GM18951 (cell line): ENCODE measurements around the gene OSBPL10.
"Not testable (repeated sequence)": the region's sequence is repeated elsewhere in the genome, so short reads cannot be mapped to it uniquely, and the experiment has no call there.

ENCODE experiments used
- POLR2A ChIP-seq: IDR thresholded peaks from 4 replicates; pipeline ENCODE4 v1.6.1; 2011; ENCODE audit warnings: mild to moderate bottlenecking; ENCODE audit not compliant: insufficient read length, insufficient read depth; ENCODE audit errors: extremely low read depth
- in situ Hi-C: fragments of 300-500 bp; cut with MboI; formaldehyde crosslinking; loops from one replicate; pipeline ENCODE4 v1.12.0; 2022; ENCODE audit warnings: low sequenced_read_pairs, mixed read lengths, inconsistent platforms; ENCODE audit not compliant: unreplicated experiment

The OSBPL10 gene

DNA sequence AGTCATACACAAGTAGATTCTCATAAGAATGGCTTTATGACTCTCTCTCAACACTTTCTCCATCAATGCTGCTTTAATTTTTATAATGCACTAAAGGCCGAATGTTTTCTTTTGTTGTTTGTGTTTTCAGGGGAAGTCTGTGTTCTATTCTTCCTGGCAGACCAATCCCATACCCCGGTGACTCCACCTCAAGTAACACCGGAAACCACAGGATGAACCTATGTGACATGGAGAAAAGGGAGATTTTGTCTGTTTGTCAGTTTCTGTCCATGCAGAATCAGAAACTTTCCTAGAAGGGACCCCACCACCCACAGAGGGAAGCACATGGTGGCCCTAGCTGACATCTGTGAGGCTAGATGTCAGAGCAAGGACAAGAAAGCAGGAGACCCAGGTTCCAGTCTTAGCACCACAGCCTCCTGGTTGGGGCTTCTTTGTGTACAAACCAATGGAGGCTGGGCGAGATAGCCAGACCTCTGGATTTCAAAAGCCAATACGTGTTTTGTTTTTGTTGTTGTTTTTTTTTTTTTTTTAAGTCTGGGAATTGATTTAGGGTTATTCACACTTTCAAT, 109.0 kb downstream of the OSBPL10 start:
- in situ Hi-C loops: no loop called here
- no peak for TF ChIP-seq POLR2A

- in situ Hi-C loops: not testable (repeated sequence)
Measured at GRCh38 chr3:31870111-31870510, 111.0 kb downstream of the OSBPL10 start.

DNA sequence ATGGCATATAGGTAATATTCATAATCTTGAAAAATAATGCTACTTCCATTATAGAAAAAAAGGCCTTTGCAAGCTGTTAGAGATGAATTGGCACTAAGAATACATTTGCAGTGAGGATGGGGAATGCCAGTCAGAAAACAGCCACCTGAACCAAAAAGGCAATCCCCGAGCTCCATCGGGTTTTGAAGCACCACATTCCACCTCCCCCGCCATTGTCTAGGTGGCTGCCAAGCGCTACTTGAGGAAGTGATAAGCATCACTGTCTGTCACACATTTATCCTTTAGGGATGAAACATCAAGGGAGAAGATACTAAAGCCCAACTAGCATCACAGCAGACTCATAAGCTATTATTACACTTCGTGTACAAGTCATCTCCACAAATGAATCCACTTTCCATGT, 112.8 kb downstream of the OSBPL10 start:
- in situ Hi-C loops: no loop called here
- TF ChIP-seq POLR2A: no peak

DNA sequence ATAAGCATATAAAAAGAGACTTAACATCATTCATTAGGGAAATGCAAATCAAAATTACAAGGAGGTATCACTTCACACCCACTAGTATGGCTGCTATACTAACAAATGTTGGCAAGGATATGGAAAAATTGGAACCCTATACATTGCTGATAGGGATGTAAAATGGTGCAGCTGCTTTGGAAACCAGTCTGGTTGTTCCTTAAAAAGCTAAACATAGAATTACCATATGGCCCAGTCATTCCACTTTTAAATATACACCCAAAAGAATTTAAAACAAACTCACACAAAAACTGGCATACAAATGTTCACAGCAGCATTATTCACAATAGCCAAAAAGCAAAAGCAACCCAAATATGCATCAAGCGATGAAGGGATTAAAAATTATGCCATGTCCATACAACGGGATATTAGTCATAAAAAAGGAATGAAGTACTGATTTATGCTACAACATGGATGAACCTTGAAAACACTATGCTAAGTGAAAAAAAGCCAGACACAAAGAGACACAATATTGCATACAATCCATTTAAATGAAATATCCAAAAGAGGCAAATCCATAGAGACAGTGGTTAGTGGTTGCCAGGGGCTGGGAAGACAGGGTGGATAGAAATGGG, 118.3 kb downstream of the OSBPL10 start:
- no peak for TF ChIP-seq POLR2A
- in situ Hi-C loops: no loop called here

DNA sequence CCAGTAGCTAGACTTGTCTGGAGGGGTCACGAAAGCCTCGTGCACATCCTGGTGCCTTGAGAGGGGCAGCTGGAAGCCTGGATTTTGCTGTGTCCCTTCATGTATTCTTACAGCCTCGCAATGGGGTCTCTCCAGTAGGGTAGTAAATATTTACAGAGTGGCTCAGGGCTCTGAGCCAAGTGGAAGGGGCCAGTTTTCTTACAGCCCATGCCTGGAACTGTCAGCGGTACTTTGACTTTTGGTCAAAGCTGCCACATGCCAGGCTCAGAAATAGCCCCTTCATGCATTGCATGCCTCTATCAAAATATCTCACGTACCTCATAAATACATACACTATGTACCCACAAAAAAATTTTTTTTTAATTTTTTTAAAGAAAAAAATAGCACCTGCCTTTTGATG, 119.2 kb downstream of the OSBPL10 start:
- no peak for TF ChIP-seq POLR2A
- in situ Hi-C loops: no loop called here

- in situ Hi-C loops: not testable (repeated sequence)
Measured at GRCh38 chr3:31860642-31861041, 120.4 kb downstream of the OSBPL10 start.

- no peak for TF ChIP-seq POLR2A
- in situ Hi-C loops: no loop called here
Measured at GRCh38 chr3:31859245-31859644, 121.8 kb downstream of the OSBPL10 start.

DNA sequence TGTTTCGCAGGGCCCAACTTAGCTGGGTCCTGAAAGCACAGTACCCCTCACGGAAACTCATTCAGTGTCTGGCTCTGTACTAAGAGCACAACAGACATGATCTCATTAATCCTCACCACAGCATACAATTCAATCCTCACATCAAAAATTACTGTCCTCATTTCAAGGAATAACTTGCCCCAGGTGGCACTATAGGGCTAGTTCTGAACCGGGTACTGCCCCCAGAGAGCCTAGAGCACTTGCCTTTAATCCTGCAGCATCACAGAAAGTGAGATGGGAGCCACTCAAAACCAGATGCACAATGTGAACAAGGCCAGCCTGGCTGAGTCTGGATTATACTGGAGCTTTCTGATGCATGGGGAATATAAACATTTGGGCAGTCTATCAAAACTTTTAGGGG, 122.6 kb downstream of the OSBPL10 start:
- in situ Hi-C loops: no loop called here
- no peak for TF ChIP-seq POLR2A

- in situ Hi-C loops: no loop called here
- no peak for TF ChIP-seq POLR2A
Measured at GRCh38 chr3:31853580-31853979, 127.5 kb downstream of the OSBPL10 start.

DNA sequence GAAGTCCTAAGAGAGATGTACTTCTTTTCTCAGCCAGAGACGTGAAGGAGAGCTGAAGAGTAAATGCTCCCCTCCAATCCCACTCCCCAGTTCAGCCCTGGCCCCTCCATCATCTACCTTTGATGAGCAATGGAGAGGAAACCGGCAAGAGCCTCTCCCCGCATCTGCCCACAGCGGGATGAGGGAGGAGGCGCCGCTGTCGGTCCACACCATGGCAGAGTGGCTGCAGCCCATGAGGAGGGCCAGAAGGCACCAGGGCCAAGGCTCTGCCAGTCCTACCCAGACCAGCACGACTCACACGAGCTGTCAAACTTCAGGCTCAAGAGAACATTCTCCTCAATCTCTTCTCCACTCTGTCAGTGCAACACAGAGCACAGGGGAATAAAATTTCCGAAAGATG, 129.8 kb downstream of the OSBPL10 start:
- in situ Hi-C loops: no loop called here
- no peak for TF ChIP-seq POLR2A

DNA sequence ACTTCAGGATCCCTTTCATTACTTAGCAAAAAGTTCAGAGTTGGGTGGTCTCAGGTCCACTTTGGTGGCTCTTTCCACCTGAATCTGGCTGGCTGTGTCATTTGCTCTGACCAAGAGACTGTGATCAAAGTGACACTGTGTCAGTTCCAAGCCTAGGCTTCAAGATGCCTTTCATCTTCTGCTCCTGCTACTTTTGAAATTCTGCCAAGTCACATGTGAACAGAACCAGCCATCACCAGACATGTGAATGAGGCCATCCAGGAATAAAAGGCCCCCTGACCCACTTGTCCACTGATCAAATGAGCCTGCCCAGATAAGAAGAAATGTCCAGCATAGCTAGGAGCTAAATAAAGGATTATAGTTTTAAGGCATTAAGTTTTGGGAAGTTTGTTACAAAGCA, 132.2 kb downstream of the OSBPL10 start:
- in situ Hi-C loops: no loop called here
- no peak for TF ChIP-seq POLR2A

DNA sequence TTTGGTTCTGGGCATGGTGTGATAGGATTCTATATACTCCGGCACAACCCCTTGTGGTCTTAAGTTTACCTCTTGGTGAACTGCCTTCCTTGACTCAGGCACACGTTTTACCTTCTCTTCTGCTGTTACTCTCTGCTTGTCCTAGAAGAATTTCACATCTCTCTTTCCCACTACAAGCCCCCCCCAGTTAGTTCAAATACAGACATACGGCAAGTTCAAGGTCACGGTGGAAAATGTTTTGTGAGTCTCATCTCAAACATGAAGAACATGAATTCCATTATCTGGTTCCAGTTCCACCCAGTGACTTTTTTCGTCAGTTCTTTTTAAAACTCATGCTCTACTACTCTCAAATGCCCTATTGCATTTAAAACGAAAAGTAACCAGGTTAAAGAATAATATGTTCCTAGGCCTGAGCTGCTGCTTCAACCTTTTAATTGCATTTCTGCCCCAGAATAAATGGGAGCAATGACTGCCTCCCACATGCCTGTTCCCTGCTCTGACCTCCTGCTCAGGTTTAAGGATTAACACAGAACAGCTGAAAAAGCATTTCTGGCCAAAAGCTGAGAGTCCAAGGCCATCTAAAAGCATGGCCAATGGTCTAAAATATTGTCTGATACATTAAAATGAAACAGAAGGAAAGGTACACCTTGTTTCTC, 132.8 kb downstream of the OSBPL10 start:
- TF ChIP-seq POLR2A: no peak
- in situ Hi-C loops: no loop called here

- in situ Hi-C loops: no loop called here
- no peak for TF ChIP-seq POLR2A
Measured at GRCh38 chr3:31847760-31848159, 133.3 kb downstream of the OSBPL10 start.

DNA sequence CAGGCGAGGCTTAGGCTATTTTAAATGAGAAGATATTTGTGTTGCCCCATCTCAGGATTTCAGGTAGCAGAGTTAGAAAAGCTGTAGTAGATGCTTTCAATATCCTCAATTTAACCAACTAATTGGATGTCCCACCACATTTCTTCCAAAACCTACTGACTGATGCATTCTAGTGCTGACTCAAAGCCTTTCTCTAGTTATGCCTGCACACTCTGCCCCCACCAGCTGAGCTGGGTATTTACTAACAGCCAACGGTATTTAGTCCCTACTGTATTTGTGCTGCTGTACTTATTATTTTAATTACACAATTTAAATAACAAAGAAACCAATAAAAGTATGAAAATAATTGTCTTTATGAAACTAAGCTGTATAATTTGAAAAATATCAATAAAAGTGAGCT, 139.5 kb downstream of the OSBPL10 start:
- no peak for TF ChIP-seq POLR2A
- in situ Hi-C loops: no loop called here
